ENCODE results near the gene TAB3. TPM values are rescaled to one million over a fixed set of nuclear protein-coding genes. Genes with fewer than 3 reads are reported as not detected.

TAB3 gene
- total RNA-seq, 1 donor from 2014 or later: 26.1 TPM

GRCh38 chrX:30831082-30831481 is 58.0 kb downstream of the TAB3 start:
- Mint-ChIP-seq H3K27ac (no peak overlapping the region), H3K36me3 (peaks cover 13% of the 10 kb centered on the region), H3K9me3 (no peaks in the 10 kb centered on the region), H3K4me1 (ENCODE audit: unreplicated experiment) (no peaks in the 10 kb centered on the region), H3K4me3 (no peak overlapping the region), H3K27me3 (no peaks in the 10 kb centered on the region)
- no peak for TF ChIP-seq CTCF (conservative IDR thresholded peaks at IDR 0.05)
- DNase-seq (ENCODE audit: extremely low spot score, unreplicated experiment): no peak

DNA sequence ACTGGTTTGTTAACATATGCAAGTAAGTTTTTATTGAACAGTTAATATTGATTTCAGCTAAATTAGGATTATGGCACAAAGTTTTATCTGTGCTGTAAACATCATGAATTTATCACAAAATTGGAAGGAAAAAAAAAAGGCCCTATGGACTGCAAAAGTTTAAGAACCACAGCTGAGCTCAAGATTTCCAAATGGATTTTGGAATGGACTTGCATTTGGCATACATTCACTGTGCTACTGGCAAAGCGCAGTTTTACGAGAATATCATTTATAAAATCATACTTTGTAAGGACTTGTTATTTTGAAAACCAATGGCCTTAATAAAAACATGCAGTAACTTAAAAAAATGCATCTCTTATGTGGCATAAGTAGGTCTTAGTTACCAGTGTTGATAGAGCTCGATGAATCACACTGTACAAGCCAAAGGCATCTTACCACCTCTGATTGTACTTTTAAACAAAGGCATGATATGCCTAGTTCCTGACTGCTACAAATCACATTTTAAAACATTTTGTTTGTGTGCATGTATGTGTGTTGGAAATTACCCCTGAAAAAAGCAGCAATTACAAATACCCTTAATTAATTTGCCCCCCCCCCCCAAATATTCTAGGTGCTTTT is 58.6 kb downstream of the TAB3 start:
- Mint-ChIP-seq H3K4me3 (no peak overlapping the region), H3K4me1 (ENCODE audit: unreplicated experiment) (no peaks in the 10 kb centered on the region), H3K27me3 (no peaks in the 10 kb centered on the region), H3K36me3 (peaks cover 12% of the 10 kb centered on the region), H3K9me3 (no peaks in the 10 kb centered on the region), H3K27ac (no peak overlapping the region)
- TF ChIP-seq CTCF (conservative IDR thresholded peaks at IDR 0.05): no peak
- DNase-seq (ENCODE audit: extremely low spot score, unreplicated experiment): no peak

- H3K4me3 Mint-ChIP-seq: no peak overlapping the region
- no peaks in the 10 kb centered on the region for H3K27me3 Mint-ChIP-seq
- H3K27ac Mint-ChIP-seq: no peak overlapping the region
- no peaks in the 10 kb centered on the region for H3K36me3 Mint-ChIP-seq
- no peaks in the 10 kb centered on the region for H3K9me3 Mint-ChIP-seq
- no peaks in the 10 kb centered on the region for H3K4me1 Mint-ChIP-seq (ENCODE audit: unreplicated experiment)
- TF ChIP-seq CTCF (conservative IDR thresholded peaks at IDR 0.05): no peak
- no peak for DNase-seq (ENCODE audit: extremely low spot score, unreplicated experiment)
Observed at GRCh38 chrX:30824275-30824674, 64.8 kb downstream of the TAB3 start.

DNA sequence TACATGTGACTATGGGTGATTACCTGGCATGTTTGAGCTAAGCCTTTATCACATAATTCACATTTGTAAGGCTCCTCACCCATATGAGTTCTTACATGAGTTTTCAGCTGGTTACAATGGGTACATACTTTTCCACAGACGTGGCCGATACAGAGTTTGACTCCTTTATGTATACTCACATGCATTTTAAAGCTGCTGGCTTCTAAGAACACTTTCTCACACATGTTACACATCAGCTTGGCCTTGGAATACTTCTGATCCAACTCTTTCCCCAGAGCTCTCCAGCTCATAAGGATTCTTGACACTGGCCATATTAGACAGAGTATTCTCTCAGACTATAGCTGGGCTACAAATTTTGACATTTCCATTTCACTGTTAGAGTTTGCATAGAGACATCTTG is 66.3 kb downstream of the TAB3 start:
- H3K36me3 Mint-ChIP-seq: no peaks in the 10 kb centered on the region
- H3K9me3 Mint-ChIP-seq: no peaks in the 10 kb centered on the region
- DNase-seq (ENCODE audit: extremely low spot score, unreplicated experiment): no peak
- H3K27me3 Mint-ChIP-seq: no peaks in the 10 kb centered on the region
- H3K27ac Mint-ChIP-seq: no peak overlapping the region
- no peaks in the 10 kb centered on the region for H3K4me1 Mint-ChIP-seq (ENCODE audit: unreplicated experiment)
- TF ChIP-seq CTCF (conservative IDR thresholded peaks at IDR 0.05): no peak
- H3K4me3 Mint-ChIP-seq: no peak overlapping the region

DNA sequence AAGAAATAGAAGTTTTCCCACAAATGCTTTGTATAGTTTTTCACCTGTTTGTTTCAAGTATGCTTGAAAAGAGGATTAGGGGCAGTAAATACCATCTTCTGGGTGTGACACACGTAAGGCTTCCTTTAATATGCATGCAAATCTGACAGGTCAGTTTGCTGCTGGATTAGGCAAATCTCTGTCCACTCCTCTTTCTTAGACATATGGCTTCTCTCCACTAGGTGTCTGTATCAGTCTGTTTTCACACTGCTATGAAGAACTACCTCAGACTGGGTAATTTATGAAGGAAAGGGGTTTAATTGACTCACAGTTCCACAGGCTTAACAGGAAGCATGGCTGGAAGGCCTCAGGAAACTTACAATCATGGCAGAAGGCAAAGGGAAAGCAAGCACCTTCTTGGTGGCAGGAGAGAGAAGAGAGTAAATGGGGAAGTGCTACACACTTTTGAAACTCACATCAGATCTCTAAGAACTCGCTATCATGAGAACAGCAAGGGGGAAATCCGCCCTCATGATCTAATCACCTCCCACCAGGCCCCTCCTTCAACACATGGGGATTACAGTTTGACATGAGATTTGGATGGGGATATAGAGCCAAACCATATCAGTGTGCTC is 66.9 kb downstream of the TAB3 start:
- peak; percentile 25 for TF ChIP-seq CTCF (conservative IDR thresholded peaks at IDR 0.05)
- no peaks in the 10 kb centered on the region for H3K36me3 Mint-ChIP-seq
- H3K4me3 Mint-ChIP-seq: no peak overlapping the region
- no peaks in the 10 kb centered on the region for H3K9me3 Mint-ChIP-seq
- no peaks in the 10 kb centered on the region for H3K4me1 Mint-ChIP-seq (ENCODE audit: unreplicated experiment)
- no peaks in the 10 kb centered on the region for H3K27me3 Mint-ChIP-seq
- no peak overlapping the region for H3K27ac Mint-ChIP-seq
- no peak for DNase-seq (ENCODE audit: extremely low spot score, unreplicated experiment)

Measured in type B pancreatic cell (in vitro differentiated cells).